Panc1 (cell line): ENCODE data around the gene C16orf78.

Source experiments
- POLR2AphosphoS5 ChIP-seq: IDR thresholded peaks from 2 replicates; pipeline ENCODE4 v1.6.1; 2012; ENCODE audit warnings: mild to moderate bottlenecking, low read depth, low read length, moderate library complexity
- TCF7L2 ChIP-seq: IDR thresholded peaks from 2 replicates; pipeline ENCODE4 v1.6.1; 2011; ENCODE audit warnings: mild to moderate bottlenecking, low read depth, low read length, inconsistent platforms
- TF ChIP-seq, protein P1 (sequence below): fragments of 450-650 bp; IDR thresholded peaks from 2 replicates; pipeline ENCODE4 v1.5.1; 2017; ENCODE audit warnings: mild to moderate bottlenecking
- TF ChIP-seq, protein P2 (sequence below), 2 experiments: IDR thresholded peaks; 2 replicates each; pipeline ENCODE4 v1.6.1; 2011 to 2012; ENCODE audit warnings: low read depth in 2 of 2, control low read depth in 1 of 2, low read length in 1 of 2, mild to moderate bottlenecking in 1 of 2, moderate library complexity in 1 of 2; ENCODE audit not compliant: insufficient read depth in 1 of 2

DNA sequence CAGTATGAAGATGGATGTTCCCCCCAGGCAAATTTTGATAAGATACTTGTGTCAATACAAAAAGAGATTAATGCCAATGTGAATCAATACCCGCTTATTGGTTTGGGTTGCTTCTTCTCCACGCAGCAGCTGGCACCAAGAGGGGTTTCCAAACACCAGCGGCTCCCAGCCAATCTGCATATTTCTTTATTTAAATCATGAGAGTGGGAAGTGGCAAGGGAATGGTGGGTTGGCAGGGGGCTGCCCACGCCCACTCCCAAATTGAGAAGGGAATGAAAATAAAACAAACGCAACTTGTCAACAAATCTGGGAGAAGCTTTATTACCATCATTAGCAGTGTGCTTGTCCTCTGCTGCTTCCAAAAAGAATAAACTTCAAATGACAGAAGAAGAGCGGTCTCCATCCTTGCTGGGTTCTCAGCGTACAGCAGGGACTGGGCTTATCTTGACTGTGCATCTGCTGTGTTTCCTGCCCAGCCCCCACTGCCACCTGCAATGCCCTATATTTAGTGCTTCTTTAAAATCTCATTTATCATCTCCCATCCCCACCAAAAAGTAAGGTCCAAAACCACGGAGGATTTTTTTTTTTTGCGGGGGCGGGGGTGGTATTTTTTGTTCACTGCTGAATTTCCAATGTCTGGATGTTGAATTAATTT, 34.9 kb upstream of the C16orf78 start:
- TF ChIP-seq, protein P1, sequence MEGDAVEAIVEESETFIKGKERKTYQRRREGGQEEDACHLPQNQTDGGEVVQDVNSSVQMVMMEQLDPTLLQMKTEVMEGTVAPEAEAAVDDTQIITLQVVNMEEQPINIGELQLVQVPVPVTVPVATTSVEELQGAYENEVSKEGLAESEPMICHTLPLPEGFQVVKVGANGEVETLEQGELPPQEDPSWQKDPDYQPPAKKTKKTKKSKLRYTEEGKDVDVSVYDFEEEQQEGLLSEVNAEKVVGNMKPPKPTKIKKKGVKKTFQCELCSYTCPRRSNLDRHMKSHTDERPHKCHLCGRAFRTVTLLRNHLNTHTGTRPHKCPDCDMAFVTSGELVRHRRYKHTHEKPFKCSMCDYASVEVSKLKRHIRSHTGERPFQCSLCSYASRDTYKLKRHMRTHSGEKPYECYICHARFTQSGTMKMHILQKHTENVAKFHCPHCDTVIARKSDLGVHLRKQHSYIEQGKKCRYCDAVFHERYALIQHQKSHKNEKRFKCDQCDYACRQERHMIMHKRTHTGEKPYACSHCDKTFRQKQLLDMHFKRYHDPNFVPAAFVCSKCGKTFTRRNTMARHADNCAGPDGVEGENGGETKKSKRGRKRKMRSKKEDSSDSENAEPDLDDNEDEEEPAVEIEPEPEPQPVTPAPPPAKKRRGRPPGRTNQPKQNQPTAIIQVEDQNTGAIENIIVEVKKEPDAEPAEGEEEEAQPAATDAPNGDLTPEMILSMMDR: no peak
- TF ChIP-seq POLR2AphosphoS5 (no peak), TCF7L2 (no peak)
- TF ChIP-seq, protein P2, sequence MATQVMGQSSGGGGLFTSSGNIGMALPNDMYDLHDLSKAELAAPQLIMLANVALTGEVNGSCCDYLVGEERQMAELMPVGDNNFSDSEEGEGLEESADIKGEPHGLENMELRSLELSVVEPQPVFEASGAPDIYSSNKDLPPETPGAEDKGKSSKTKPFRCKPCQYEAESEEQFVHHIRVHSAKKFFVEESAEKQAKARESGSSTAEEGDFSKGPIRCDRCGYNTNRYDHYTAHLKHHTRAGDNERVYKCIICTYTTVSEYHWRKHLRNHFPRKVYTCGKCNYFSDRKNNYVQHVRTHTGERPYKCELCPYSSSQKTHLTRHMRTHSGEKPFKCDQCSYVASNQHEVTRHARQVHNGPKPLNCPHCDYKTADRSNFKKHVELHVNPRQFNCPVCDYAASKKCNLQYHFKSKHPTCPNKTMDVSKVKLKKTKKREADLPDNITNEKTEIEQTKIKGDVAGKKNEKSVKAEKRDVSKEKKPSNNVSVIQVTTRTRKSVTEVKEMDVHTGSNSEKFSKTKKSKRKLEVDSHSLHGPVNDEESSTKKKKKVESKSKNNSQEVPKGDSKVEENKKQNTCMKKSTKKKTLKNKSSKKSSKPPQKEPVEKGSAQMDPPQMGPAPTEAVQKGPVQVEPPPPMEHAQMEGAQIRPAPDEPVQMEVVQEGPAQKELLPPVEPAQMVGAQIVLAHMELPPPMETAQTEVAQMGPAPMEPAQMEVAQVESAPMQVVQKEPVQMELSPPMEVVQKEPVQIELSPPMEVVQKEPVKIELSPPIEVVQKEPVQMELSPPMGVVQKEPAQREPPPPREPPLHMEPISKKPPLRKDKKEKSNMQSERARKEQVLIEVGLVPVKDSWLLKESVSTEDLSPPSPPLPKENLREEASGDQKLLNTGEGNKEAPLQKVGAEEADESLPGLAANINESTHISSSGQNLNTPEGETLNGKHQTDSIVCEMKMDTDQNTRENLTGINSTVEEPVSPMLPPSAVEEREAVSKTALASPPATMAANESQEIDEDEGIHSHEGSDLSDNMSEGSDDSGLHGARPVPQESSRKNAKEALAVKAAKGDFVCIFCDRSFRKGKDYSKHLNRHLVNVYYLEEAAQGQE (IDR thresholded peaks at IDR 0.05; ENCODE audit: insufficient read depth in 1 of 2, low read depth in 2 of 2, low read length in 1 of 2): no peak
